GM12891 (cell line): ENCODE data around the gene ENTR1.

Experiments
- POLR2A ChIP-seq: IDR thresholded peaks from 2 replicates; pipeline ENCODE4 v1.6.1; 2011; ENCODE audit warnings: low read depth, low read length, control low read depth
- POLR2AphosphoS5 ChIP-seq: IDR thresholded peaks from 2 replicates; pipeline ENCODE4 v1.6.1; 2011; ENCODE audit warnings: low read depth, low read length, control low read depth
- TAF1 ChIP-seq: IDR thresholded peaks from 2 replicates; pipeline ENCODE4 v1.6.1; 2011; ENCODE audit warnings: low read depth, low read length, control low read depth

DNA sequence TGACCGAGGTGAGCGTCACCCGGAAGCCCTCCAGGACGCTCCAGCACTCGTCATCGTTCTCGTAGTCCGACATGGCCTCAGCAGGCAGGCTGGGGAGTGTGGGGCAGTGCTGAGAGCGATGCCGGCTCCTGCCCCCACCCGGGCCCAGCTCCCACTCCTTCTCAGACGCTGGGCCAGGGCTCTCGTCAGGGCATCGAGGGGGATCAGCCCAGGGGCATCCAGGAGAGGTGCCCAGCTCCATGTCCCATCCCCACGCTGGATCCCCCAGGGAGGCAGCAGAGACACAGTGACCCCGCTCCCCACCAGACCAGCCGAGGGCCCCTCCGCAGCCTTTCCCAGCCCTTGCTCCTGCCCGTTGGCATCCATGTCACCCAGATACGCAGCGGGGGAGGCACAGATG is 38.4 kb downstream of the ENTR1 start:
- TF ChIP-seq POLR2A (no peak), TAF1 (no peak), POLR2AphosphoS5 (no peak)
